ENCODE results near the gene ARL2.

DNA sequence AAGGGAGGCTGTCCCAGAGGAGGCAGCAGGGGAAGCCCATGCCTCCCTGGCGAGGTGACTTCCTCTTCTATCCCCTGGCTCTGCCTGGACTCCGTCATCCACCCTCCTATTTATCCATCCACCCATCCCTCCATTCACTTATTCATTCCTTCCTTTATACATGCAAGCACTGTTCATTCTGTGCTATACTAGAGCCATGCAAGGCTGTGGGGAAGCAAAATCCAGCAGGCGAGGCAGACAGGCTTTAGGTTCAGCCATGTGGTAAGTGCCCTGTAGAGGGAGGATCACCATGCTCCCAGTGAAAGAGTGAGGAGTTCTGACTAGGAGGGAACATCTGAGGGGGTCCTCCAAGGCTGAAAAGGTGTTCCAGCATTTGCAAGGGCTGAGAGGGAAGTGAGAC lies 45.6 kb downstream of the ARL2 start:
- TF ChIP-seq, protein P1, sequence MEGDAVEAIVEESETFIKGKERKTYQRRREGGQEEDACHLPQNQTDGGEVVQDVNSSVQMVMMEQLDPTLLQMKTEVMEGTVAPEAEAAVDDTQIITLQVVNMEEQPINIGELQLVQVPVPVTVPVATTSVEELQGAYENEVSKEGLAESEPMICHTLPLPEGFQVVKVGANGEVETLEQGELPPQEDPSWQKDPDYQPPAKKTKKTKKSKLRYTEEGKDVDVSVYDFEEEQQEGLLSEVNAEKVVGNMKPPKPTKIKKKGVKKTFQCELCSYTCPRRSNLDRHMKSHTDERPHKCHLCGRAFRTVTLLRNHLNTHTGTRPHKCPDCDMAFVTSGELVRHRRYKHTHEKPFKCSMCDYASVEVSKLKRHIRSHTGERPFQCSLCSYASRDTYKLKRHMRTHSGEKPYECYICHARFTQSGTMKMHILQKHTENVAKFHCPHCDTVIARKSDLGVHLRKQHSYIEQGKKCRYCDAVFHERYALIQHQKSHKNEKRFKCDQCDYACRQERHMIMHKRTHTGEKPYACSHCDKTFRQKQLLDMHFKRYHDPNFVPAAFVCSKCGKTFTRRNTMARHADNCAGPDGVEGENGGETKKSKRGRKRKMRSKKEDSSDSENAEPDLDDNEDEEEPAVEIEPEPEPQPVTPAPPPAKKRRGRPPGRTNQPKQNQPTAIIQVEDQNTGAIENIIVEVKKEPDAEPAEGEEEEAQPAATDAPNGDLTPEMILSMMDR (conservative IDR thresholded peaks at IDR 0.05 in 1 of 2, IDR thresholded peaks at IDR 0.05 in 1 of 2; ENCODE audit: low read depth in 1 of 2, low read length in 2 of 2) = no peak
- no peak for TF ChIP-seq EZH2 (IDR thresholded peaks at IDR 0.05; ENCODE audit: low read length, missing control alignments)
